Measurements from ENCODE around the gene KLHL7.

GRCh38 chr7:23121165-23121564, 15.6 kb downstream of the KLHL7 start:
- no peak for TF ChIP-seq CTCF (IDR thresholded peaks at IDR 0.05; ENCODE audit: borderline replicate concordance, extremely low read depth, low read length, poor library complexity, severe bottlenecking)
- no peak for TF ChIP-seq EZH2 (IDR thresholded peaks at IDR 0.05; ENCODE audit: borderline replicate concordance, low read depth, low read length, severe bottlenecking)

All from DND-41 (cell line).